Activated T-helper 1 cell treated with anti-CD3 and anti-CD28 coated beads, Interleukin-2, amount 50 U/mL, for 16 hours (primary cell): ENCODE measurements around the gene NDEL1.

Experiments
- DNase-seq, 2 donors: peaks; one replicate each; pipeline ENCODE4 v3.0.0-alpha.2; 2020; ENCODE audit warnings: low read depth in 1 of 2, low spot score in 1 of 2

Gene NDEL1

DNA sequence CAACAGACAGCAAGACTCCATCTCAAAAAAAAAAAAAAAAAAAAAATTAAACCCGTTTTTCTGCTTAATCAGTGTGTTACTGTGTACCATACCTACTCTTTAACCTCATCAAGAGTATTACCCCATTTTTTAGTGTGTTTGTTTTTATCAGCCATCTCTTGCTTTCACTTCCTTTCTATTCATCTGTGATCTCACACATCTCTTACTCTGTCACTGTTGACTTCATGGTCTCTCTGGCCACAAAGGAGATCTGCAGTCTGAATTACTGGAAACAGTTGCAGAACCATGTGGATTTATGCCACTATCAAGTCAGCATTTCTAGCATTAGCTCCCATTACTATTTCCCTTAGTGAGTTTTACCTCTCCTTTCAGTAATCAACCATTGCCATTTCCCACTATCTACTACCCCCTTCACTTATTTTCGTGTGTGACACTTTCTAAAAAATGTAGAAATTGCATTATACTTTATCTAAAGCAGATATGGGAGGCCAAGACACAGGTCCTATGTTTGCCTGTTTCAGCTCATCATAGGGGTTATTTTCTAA, 20.1 kb downstream of the NDEL1 start:
- no peak for DNase-seq

DNA sequence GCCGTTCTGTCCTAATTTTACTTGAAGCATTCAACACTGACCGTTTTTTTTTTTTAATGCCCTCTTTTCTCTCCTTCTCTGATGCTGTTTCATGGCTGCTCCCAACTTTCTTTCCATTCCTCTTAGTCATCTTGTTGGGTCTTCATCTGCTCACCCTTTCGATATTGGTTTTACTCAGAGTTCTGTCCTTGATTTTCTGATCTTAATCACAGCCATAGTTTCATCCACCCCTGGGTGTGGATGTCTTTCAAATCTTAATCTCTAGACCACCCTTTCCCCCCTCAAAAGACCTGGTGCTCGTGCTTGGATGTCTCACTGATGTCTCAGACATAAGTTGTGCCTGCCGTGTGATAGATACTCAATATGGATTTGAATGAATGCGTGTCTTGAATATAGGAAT, 22.4 kb downstream of the NDEL1 start:
- DNase-seq = no peak

DNA sequence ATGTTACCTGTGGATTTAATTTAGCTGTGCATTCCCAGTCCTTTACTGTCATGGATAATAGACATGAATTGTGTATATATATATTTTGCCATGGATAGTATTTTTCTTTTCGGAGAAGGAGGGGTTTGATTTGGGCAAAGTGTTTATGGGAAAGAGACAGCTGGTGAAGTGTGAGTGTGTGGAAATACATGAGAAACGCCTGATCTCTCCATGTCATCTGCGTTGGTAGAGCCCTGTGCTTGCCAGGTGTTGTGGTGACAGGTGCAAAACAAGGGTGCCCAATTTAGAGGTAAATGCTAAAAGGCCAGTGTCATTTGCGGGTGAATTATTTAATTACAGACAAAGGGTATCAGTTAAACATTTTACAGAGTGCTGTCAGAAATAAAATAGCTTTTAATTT, 23.4 kb downstream of the NDEL1 start:
- DNase-seq = no peak

DNA sequence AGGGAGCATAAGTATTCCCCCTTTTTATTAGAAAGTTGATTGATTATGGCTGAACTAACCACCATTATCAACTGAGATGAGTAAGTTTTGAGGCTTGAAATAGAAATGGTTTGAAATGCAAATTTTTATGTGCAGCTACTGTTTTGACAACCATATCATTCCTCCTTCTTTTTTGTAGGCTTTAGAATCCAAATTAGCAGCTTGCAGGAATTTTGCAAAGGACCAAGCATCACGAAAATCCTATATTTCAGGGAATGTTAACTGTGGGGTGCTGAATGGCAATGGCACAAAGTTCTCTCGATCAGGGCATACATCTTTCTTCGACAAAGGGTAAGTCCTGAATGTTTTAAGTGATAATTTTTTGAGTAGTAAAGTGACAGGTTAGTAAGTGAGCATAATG, 24.1 kb downstream of the NDEL1 start:
- DNase-seq = no peak

DNA sequence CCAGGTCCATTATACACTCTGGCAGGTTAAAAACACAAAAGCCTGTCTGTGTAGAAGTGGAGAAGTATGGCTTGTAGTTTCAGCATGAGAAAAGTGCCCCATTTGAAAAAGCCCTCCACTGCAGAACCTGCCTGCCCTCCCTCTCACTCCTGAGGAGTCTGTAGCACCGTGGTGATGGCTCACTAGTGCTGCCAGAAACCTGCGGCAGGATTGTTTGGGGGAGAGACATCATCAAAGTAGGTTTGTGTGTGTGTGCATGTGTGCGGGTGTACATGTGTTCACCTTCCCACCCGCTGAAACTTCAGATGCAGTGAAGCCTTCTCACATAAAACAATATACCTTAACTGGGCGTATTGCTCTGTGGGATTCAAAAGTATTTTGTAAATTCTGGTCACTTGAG, 26.9 kb downstream of the NDEL1 start:
- DNase-seq = no peak

DNA sequence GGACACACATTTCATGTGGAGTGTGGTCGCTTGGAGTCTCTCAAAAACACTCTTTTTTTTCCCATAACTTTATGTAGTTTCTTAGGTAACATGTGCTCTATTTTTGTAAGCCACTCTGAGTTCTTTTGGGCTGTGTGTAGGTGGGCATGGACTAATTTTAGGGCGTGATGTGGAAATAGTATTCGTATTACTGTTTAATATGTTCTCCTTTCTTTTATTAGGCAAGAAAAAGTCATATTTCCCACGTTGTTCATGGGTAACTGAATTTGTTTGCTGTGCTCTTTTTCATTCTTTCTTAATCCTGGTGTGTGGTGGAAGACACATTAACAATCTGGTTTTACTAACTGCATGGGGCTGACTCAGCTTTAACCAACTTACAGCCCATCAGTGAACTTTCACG, 27.4 kb downstream of the NDEL1 start:
- DNase-seq = no peak

DNA sequence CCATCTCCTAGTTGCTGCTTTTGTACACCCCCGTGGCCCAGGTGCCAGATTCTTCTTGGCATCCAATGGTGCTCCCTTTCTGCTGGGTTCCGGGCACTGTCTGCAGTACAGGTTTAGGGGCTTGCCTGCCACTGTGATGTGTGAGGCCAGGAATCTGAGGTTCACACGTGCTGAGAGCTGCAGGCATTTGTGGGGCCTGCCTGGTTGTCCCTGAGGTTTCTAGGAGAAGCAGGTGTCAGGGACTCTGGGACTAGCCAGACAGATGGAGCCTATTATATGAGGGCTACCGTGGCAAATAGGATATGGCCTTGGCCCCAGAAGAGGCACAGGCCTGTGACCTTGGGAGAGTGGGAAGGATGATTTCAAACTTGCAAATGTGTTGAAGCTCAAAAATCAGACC, 29.3 kb downstream of the NDEL1 start:
- DNase-seq = no peak

DNA sequence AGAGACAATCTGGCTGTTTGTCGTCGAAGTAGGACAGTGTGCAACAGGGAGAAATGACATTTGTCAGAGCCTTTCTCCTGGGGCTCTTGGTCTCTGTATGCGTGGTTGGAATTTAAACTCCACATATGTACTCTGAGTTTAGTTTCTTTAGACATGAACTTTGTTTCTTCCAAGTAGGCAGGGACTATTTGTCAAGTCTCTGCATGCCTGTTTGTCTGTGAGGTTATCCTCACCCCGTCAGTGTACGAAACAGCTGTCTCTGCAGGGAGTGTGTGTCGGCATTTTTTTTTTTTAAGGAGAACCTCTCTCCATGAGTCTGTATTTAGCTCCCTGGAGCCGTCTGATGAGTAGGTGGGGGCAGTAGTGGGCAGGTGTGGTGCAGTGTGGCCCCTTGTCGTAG, 29.7 kb downstream of the NDEL1 start:
- no peak for DNase-seq

DNA sequence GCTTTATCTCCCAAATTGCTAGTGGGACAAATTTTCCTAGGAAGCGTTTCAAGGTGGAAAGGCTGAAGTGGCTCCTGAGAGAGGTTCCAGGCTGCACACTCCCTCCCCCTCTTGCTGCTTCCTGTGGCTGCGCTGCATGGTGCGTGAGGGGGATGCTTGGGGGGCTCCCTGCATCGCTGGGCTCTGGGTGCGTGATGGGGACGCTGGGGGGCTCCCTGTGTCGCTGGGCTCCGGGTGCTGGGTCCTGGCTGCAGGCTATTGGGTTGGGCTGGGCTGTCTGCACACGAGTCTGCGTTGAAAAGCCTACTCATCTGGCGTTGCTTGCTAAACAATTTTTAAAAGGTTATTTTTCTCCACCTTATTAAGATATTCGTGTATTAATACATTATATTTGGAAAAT, 30.1 kb downstream of the NDEL1 start:
- no peak for DNase-seq

DNA sequence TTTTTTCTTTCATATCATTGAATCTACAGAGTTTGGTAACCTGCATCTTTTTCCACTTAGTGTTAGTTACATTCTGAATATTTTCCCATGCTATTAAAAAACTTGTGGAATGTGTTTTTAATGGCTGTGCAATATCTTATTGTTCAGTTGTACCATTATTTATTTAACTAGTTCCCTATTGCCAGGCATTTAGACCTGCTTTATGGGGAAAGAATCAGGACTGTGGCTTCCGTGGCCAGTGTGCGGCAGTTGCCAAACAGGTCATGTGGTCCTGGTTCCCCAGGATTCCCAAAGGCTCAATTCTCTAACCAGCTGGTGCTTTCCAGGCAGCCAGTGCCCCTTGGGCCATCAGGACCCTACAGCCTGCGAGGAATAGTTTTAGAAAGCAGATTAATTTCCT, 30.8 kb downstream of the NDEL1 start:
- no peak for DNase-seq

DNA sequence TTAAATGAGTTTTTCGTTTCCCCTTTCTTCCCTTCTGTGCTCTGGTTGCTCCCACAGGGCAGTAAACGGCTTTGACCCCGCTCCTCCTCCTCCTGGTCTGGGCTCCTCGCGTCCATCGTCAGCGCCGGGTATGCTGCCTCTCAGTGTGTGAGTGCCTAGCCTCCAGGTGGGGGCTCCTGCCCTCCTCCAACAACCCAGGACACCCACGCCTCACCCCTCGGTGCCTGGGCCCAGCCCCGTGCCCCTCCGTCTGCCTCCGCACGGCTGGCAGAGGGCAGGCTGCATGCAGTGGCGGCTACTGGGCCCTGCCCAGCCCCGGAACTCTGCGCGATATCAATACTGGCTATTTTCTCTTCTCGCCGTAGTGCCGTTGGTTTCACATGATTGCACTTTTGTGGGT, 31.2 kb downstream of the NDEL1 start:
- no peak for DNase-seq

DNA sequence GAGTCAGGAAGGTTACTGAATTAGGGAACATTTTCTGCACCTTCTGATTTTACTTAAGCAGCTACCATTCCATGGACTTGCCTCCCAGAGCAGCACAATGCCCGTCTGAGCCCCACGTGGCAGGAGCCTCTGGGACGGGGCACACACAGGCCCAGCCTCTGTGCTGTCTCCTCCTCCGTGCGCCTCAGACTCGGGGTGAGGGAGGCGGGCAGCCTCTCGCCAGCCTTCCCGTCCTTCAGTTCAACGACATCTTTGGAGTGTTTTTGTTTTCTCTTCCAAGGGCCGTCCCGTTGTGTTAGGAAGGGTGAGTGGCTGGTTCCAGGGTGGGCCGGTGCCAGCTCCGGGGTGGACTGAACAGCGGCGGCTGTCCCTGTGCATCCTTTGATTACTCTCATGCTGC, 31.8 kb downstream of the NDEL1 start:
- DNase-seq = no peak

DNA sequence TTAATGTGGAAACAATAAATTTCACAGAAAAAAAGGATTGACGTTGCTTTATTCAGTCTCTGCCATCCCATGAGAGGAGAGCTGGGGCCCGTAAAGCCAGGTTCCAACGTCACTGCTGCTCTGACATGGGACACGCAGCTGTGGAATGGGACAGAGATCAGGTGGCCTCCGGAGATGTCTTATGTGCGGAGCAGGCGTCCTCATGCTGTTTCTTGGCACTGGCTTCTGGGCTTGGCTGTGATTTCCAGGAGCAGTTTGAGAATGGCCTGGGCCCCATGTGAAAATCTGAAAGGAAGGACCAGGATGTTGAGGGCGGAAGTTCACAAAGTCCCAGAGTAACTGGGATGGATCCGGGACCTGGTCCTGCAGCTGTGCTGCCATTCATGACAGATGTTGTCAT, 32.4 kb downstream of the NDEL1 start:
- DNase-seq = no peak

DNA sequence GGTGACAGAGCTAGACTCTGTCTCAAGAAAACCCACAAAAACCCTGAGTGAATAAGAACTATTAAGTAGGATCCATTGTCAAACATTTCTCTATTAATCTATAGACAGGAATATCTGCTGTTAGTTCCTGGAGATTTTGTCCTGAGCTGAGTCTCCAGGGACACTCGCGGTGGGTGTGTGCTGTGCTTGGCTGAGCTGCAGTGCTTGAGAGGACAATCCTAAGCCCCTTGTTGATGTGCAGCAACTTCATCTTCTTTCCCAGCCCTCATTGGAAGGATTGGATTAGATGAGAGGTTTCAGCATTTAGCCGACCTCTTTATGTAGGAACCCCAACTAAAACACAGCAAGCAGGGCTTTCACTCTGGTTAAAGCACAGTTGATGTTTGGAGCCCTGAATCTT, 33.3 kb downstream of the NDEL1 start:
- DNase-seq = no peak

DNA sequence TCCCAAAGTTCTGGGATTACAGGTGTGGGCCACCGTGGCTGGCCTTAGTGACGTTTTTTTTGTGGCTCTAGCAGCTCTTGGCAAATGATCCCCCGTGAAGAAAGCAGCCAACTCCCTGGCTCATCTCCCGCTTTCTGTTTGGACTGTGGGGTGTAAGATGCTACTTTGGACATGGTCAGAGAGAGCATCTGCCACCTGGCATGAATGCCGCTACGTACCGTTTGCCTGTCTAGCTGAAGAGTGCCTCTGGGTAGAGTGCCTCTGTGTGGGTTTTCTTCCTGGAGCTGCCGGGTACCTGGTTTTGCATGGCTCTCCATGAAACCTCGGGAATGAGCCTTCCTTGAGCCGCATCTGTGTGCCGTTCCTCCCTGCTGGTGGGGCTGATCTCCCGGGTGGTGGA, 34.3 kb downstream of the NDEL1 start:
- no peak for DNase-seq

DNA sequence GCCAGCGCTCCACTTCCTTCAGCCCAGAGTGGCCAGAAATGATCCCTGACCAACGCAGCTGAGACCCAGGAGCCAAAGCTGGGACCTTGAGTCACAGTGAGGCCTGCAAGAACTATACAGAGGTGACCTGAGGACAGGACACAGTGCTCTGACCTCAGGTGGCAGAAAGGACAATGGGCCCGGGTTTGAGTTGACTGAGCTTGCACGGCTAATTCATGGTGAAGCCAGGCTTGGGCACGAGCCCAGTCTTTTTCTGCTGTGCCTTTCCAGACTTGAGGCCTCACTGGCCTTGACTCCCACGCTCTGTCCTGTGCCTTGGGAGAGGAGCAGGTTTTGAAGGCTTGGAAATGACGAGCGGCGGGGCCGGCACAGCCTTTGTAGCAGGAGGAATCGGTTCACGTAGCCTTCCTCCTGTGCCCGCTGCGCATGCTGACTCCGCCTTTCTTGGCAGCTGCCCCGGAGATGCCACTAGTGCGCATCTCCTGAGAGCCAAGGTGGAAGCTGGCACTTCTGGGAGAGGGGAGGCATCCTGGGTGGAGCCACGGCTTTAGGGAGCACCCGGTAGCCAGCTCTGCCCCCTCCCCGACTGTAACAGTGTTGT, 34.9 kb downstream of the NDEL1 start:
- DNase-seq = no peak

DNA sequence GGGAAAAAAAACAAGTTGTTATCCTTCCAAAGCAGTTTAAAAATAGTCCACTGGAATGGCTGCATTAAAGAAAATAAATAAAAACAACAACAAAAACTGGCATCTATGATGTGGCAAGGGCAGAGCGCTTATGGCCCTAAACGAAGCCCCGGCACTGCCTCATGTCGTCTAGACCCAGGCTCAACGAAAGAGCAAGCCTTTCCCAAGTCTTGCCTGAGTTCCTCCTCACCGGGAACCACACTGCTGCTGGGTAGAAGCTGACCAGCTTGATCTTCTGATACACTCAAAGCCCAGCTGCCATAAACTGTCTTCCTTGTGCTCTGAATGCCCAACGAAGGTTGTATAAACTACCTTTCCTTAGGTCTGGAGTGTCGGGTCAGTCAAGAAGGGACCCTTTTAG, 37.0 kb downstream of the NDEL1 start:
- DNase-seq = no peak

DNA sequence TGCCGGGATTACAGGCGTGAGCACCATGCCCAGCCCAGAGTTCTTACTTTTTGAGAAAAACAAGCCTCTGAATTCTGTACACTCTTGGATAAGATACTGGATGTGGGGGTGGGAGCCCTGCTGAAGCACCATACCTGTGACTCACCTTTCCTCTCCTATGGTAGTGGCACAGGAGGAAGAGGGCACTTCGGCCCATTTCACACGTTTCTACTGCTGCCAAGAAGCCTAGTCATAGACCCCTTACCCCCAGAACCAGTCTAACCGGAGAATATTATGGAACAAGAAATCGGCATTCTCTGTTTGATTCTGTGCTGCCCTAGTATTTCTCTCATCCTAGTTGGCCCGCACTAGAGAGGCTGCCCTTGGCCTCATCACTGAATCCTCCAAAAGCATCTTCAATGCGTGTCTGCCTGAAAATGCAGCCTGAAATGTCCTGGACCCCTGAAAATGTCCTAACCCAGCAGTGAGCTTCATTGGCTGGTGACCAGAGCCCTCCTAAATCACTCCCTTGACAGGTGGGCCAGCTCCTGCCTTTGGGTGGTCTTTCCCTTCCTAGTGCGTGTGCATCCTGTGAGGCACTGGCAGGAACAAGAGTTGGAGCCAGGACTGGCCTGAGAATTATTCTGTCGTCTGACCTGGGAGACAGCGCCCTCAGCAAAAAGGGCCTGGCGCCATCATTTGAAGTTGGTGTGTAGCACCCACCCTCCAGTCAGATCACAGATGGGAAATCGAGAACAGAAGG, 37.9 kb downstream of the NDEL1 start:
- no peak for DNase-seq

DNA sequence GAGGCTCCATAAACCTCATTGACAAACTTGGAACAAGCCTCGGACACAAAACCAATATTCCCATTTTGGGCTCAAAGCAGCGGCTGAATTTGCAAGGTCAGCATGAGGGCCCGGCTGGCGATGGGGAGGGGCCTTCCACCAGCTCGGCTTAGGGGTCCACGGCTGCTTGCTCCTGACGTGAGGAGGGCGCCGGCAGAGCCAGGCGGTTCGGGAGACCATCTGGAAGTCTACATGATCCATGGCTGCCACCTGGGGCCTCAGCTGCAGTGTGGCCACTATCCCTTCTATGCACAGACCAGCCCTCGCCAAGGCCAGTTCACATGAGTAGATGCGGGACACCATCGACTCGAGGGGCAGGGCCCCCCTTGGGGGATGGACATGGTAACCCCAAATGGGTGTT, 39.1 kb downstream of the NDEL1 start:
- DNase-seq = no peak

DNA sequence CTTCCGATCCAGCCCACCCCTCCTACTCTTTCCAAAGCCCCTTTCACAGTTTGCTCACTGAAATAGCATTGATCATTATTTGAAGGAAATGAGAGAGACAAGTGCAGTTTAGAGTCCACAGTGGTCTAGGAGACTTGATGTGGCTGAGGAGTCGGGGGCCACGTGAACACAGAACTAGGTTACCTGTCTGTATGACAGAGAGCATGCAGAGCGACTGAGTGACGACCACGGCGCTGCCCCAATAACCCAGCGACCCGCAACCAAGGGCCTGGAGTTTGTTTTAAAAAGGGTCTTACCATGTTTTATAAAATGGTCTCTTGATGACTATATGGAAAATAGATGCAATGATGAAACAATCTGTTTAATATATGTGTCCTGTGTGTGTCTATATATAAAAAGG, 39.5 kb downstream of the NDEL1 start:
- no peak for DNase-seq

DNA sequence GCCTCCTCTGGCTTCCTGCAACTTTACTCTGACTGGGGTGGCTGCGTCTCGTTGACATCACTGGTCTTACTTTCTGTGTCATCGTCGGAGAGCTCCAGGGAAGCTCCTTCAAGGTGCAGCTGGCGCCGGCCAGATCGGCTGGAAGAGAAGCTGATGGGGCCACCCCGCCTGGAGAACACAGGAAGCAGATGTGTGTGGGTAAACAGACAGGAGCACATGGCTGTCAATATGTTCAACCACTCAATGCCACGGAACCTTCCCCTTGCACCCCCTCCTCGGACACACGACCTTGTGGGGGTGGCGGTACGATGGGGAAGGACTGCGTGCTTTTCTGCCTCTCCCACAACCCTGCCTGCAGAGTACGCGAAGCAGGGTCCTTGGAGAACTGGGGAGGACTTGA, 40.1 kb downstream of the NDEL1 start:
- no peak for DNase-seq

DNA sequence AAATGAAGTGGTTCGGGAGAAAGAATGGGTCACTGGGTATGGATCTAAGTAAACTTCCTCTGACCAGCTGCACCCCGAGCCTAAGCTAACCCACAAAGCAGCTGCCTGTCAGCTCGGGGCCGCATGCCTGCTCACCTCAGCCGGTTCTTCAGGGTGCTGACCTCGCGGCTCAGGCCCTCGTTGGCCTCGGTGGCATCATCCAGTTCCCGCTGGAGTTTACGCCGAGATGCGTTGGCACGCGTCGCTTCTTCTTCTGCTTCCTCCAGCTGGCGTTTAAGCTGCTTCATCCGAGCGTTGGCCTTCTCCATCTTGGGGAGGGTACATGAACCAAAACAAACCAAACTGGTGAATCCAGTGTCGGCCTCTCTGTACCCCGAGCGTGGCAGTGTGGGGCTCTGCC, 41.1 kb downstream of the NDEL1 start:
- DNase-seq = no peak

DNA sequence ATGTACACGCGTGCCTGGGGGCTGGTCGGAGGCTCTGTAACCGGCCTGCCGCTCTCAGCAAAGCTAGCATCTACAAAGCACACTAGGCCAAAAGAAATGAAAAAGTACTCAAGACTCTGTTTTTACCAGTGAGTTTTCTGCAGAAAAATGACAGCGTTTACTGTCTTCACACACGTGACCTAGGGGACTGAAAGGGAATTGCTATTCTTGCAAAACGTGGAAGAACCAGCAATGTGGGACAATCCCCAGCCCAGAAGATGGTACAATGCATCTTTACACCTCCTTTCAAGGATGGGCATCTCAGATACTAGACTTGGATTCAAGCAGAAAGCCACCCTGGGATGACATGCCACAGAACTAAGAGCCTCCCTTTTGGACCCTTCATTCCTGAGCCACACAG, 41.5 kb downstream of the NDEL1 start:
- DNase-seq = no peak
